ENCODE measurements around the gene TOMM20. TPM values are rescaled to one million over a fixed set of nuclear protein-coding genes. Genes with fewer than 3 reads are reported as not detected.

Gene TOMM20
- total RNA-seq (100 to 1,000 TPM in 1 of 5 donors, 10 to 100 TPM in 4; 21.4 to 145 (median 51.9) TPM), polyA plus RNA-seq (100 to 1,000 TPM in 1 of 3 donors, 10 to 100 TPM in 2; 63.4 to 102 (median 72.9) TPM)
- long read RNA-seq, donor 1, transcript TOMM20-201 (5 exons, 3,387 nt) = major isoform, 31 of 32 reads
- long read RNA-seq, donor 1, partial matches to known transcripts = 0 of 32 reads
- long read RNA-seq, donor 1, other reads (novel, unspliced or antisense) = 0 of 32 reads
- long read RNA-seq, donor 2, transcript TOMM20-201 (5 exons, 3,387 nt) = major isoform, 36 of 37 reads
- long read RNA-seq, donor 2, partial matches to known transcripts = 0 of 37 reads
- long read RNA-seq, donor 2, other reads (novel, unspliced or antisense) = 0 of 37 reads
- long read RNA-seq, donor 3, transcript TOMM20-201 (5 exons, 3,387 nt) = major isoform, 45 of 46 reads
- long read RNA-seq, donor 3, partial matches to known transcripts = 0 of 46 reads
- long read RNA-seq, donor 3, other reads (novel, unspliced or antisense) = 0 of 46 reads
- long read RNA-seq, donor 4, transcript TOMM20-201 (5 exons, 3,387 nt) = major isoform, 7 of 7 reads
- long read RNA-seq, donor 4, partial matches to known transcripts = 0 of 7 reads
- long read RNA-seq, donor 4, other reads (novel, unspliced or antisense) = 0 of 7 reads
- long read RNA-seq, donor 5, transcript TOMM20-201 (5 exons, 3,387 nt) = major isoform, 76 of 77 reads
- long read RNA-seq, donor 5, partial matches to known transcripts = 0 of 77 reads
- long read RNA-seq, donor 5, other reads (novel, unspliced or antisense) = 0 of 77 reads
- long read RNA-seq, donor 6 = 0 reads
- long read RNA-seq, donor 7, transcript TOMM20-201 (5 exons, 3,387 nt) = major isoform, 60 of 67 reads
- long read RNA-seq, donor 7, partial matches to known transcripts = 5 of 67 reads
- long read RNA-seq, donor 7, other reads (novel, unspliced or antisense) = 0 of 67 reads
- long read RNA-seq, donor 8, transcript TOMM20-201 (5 exons, 3,387 nt) = major isoform, 79 of 89 reads
- long read RNA-seq, donor 8, partial matches to known transcripts = 7 of 89 reads
- long read RNA-seq, donor 8, other reads (novel, unspliced or antisense) = 0 of 89 reads
- long read RNA-seq, donor 9, transcript TOMM20-201 (5 exons, 3,387 nt) = major isoform, 48 of 60 reads
- long read RNA-seq, donor 9, partial matches to known transcripts = 11 of 60 reads
- long read RNA-seq, donor 9, other reads (novel, unspliced or antisense) = 0 of 60 reads
- long read RNA-seq, donor 10, transcript TOMM20-201 (5 exons, 3,387 nt) = major isoform, 27 of 27 reads
- long read RNA-seq, donor 10, partial matches to known transcripts = 0 of 27 reads
- long read RNA-seq, donor 10, other reads (novel, unspliced or antisense) = 0 of 27 reads

- WGBS, 5 donors = 1% methylated on average over 64 to 67 of the region's 67 CpGs
- Histone ChIP-seq H3K36me3 (peaks cover 7 to 49% (median 38%) of the 10 kb centered on the region in 4 donors), H3K4me3 (peak within 1 kb of the TSS; percentile 68 to 93 (median 80)), H3K27me3 (no peaks in the 10 kb centered on the region), H3K9me3 (no peaks in the 10 kb centered on the region), H3K4me1 (peaks cover 11 to 50% (median 47%) of the 10 kb centered on the region in 4 donors), H3K27ac (peak within 1 kb of the TSS; percentile 91 to 96 (median 92))
- intact Hi-C loops (cut with DNase I; ENCODE audit: low total_unique reads) = no loop called here
- TF ChIP-seq, protein P1, sequence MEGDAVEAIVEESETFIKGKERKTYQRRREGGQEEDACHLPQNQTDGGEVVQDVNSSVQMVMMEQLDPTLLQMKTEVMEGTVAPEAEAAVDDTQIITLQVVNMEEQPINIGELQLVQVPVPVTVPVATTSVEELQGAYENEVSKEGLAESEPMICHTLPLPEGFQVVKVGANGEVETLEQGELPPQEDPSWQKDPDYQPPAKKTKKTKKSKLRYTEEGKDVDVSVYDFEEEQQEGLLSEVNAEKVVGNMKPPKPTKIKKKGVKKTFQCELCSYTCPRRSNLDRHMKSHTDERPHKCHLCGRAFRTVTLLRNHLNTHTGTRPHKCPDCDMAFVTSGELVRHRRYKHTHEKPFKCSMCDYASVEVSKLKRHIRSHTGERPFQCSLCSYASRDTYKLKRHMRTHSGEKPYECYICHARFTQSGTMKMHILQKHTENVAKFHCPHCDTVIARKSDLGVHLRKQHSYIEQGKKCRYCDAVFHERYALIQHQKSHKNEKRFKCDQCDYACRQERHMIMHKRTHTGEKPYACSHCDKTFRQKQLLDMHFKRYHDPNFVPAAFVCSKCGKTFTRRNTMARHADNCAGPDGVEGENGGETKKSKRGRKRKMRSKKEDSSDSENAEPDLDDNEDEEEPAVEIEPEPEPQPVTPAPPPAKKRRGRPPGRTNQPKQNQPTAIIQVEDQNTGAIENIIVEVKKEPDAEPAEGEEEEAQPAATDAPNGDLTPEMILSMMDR (IDR thresholded peaks at IDR 0.05) = peak in 1 of 7 experiments; percentile 14
- TF ChIP-seq EP300 (IDR thresholded peaks at IDR 0.05) = no peak
- peak; percentile 89 to 95 (median 89) for TF ChIP-seq POLR2AphosphoS5 (IDR thresholded peaks at IDR 0.05)
- peak; percentile 96 to 99 for DNase-seq
These were observed at the start of gene TOMM20 for GRCh38 chr1:235128456-235129328. Gene TOMM20, minus strand, starts transcription at chr1:235128837. Its CDS starts 122 bp downstream, at chr1:235128715.

- no peaks in the 10 kb centered on the region for H3K4me1 ChIP-seq
- H3K36me3 ChIP-seq = peaks cover 24 to 80% (median 71%) of the 10 kb centered on the region in 4 donors
- DNase-seq = no peak
- H3K4me3 ChIP-seq = no peak overlapping the region
- intact Hi-C loops (cut with DNase I; ENCODE audit: low total_unique reads) = no loop called here
- H3K27ac ChIP-seq = no peak overlapping the region
- no peaks in the 10 kb centered on the region for H3K27me3 ChIP-seq
- TF ChIP-seq POLR2AphosphoS5 (IDR thresholded peaks at IDR 0.05) (no peak), POLR2A (IDR thresholded peaks at IDR 0.05) (no peak), EP300 (IDR thresholded peaks at IDR 0.05) (no peak)
- TF ChIP-seq, protein P1 (IDR thresholded peaks at IDR 0.05) = no peak
- 81 to 93% (median 88%) methylated on average over 7 of the region's 7 CpGs for WGBS, 5 donors
- H3K9me3 ChIP-seq = no peaks in the 10 kb centered on the region
These were observed 47.8 kb upstream of the TOMM20 start for GRCh38 chr1:235176486-235176885.

GRCh38 chr1:235169986-235170385 is 41.3 kb upstream of the TOMM20 start:
- Histone ChIP-seq H3K4me1 (peaks cover 0 to 6% (median 0%) of the 10 kb centered on the region in 4 donors), H3K4me3 (no peak overlapping the region), H3K9me3 (no peaks in the 10 kb centered on the region), H3K27ac (no peak overlapping the region), H3K36me3 (peaks cover 16 to 88% (median 77%) of the 10 kb centered on the region in 4 donors), H3K27me3 (no peaks in the 10 kb centered on the region)
- intact Hi-C loops (cut with DNase I; ENCODE audit: low total_unique reads) = no loop called here
- TF ChIP-seq POLR2A (IDR thresholded peaks at IDR 0.05) = no peak
- TF ChIP-seq EP300 (IDR thresholded peaks at IDR 0.05) = no peak
- TF ChIP-seq, protein P1 (IDR thresholded peaks at IDR 0.05) = no peak
- TF ChIP-seq POLR2AphosphoS5 (IDR thresholded peaks at IDR 0.05) = no peak
- no peak for DNase-seq
